ENCODE data around the gene PTPRZ1. TPM values are rescaled to one million over a fixed set of nuclear protein-coding genes. Genes with fewer than 3 reads are reported as not detected.

The PTPRZ1 gene
- total RNA-seq, 5 donors from 2014 or later (not counting 1 experiment from before 2014, with no cell fraction given), result 0.19 to 0.23 TPM; not detected in 3

- no peaks in the 10 kb centered on the region for H3K36me3 Mint-ChIP-seq
- ChIA-PET CTCF (no interaction called here), POLR2A (no interaction called here)
- H3K27ac Mint-ChIP-seq, result no peak overlapping the region
- no peaks in the 10 kb centered on the region for H3K9me3 Mint-ChIP-seq
- no peak overlapping the region for H3K4me3 Mint-ChIP-seq
- no peaks in the 10 kb centered on the region for H3K4me1 ChIP-seq (ENCODE audit: control insufficient read depth in 1 of 2, extremely low read depth in 1 of 2, insufficient read depth in 2 of 2, low read length in 2 of 2)
- no peak overlapping the region for H3K27ac ChIP-seq (ENCODE audit: low read length)
- no peaks in the 10 kb centered on the region for H3K27me3 ChIP-seq (replicated peaks in 1 of 2; ENCODE audit: control insufficient read depth in 2 of 2, extremely low read depth in 1 of 2, insufficient read depth in 2 of 2, low read length in 1 of 2)
- H3K4me3 ChIP-seq (ENCODE audit: control insufficient read depth in 1 of 2, extremely low read depth in 1 of 2, low read length in 1 of 2), result no peak overlapping the region
- WGBS (ENCODE audit: insufficient coverage), result 67% methylated on average over 1 of the region's 7 CpGs
- no peaks in the 10 kb centered on the region for H3K27me3 Mint-ChIP-seq
- DNase-seq, result no peak
- H3K4me1 Mint-ChIP-seq, result no peaks in the 10 kb centered on the region
- ATAC-seq (replicated peaks in 1 of 4), result no peak
- no peaks in the 10 kb centered on the region for H3K9me3 ChIP-seq
- no peaks in the 10 kb centered on the region for H3K36me3 ChIP-seq (ENCODE audit: control insufficient read depth in 2 of 2, extremely low read depth in 1 of 2, insufficient read depth in 1 of 2, low read length in 1 of 2)
These were observed 51.6 kb downstream of the PTPRZ1 start for GRCh38 chr7:121924269-121925186.

- Mint-ChIP-seq H3K36me3 (no peaks in the 10 kb centered on the region), H3K27ac (no peak overlapping the region), H3K4me1 (no peaks in the 10 kb centered on the region), H3K27me3 (no peaks in the 10 kb centered on the region), H3K4me3 (no peak overlapping the region), H3K9me3 (no peaks in the 10 kb centered on the region)
- no peak overlapping the region for H3K4me3 ChIP-seq (ENCODE audit: control insufficient read depth in 1 of 2, extremely low read depth in 1 of 2, low read length in 1 of 2)
- no peak for ATAC-seq (replicated peaks in 1 of 4)
- no CpG with 5 or more reads among the region's 1 CpG for WGBS (ENCODE audit: insufficient coverage)
- DNase-seq, result no peak
- ChIA-PET POLR2A (interaction anchor here in 1 of 2 donors (0.7 kb wide), 1 partner anchor 306 kb away, joined by 4 read pairs; no protein-coding TSS in a partner anchor), CTCF (no interaction called here)
- no peak overlapping the region for H3K27ac ChIP-seq (ENCODE audit: low read length)
- no peaks in the 10 kb centered on the region for H3K9me3 ChIP-seq
- H3K27me3 ChIP-seq (replicated peaks in 1 of 2; ENCODE audit: control insufficient read depth in 2 of 2, extremely low read depth in 1 of 2, insufficient read depth in 2 of 2, low read length in 1 of 2), result no peaks in the 10 kb centered on the region
- no peaks in the 10 kb centered on the region for H3K4me1 ChIP-seq (ENCODE audit: control insufficient read depth in 1 of 2, extremely low read depth in 1 of 2, insufficient read depth in 2 of 2, low read length in 2 of 2)
- no peaks in the 10 kb centered on the region for H3K36me3 ChIP-seq (ENCODE audit: control insufficient read depth in 2 of 2, extremely low read depth in 1 of 2, insufficient read depth in 1 of 2, low read length in 1 of 2)
These were observed 58.4 kb downstream of the PTPRZ1 start for GRCh38 chr7:121931149-121931902.

GRCh38 chr7:121932768-121933167, 59.8 kb downstream of the PTPRZ1 start:
- H3K27ac ChIP-seq (ENCODE audit: low read length), result no peak overlapping the region
- DNase-seq (no peak), ATAC-seq (replicated peaks in 1 of 4) (no peak)
- Mint-ChIP-seq H3K27ac (no peak overlapping the region), H3K4me1 (no peaks in the 10 kb centered on the region), H3K9me3 (no peaks in the 10 kb centered on the region), H3K4me3 (no peak overlapping the region), H3K36me3 (no peaks in the 10 kb centered on the region), H3K27me3 (no peaks in the 10 kb centered on the region)
- no peaks in the 10 kb centered on the region for H3K36me3 ChIP-seq (ENCODE audit: control insufficient read depth in 2 of 2, extremely low read depth in 1 of 2, insufficient read depth in 1 of 2, low read length in 1 of 2)
- POLR2A ChIA-PET, result no interaction called here
- CTCF ChIA-PET, result interaction anchor here in 1 of 2 donors (0.7 kb wide), 1 partner anchor 80 kb away, joined by 9 read pairs; no protein-coding TSS in a partner anchor
- H3K4me1 ChIP-seq (ENCODE audit: control insufficient read depth in 1 of 2, extremely low read depth in 1 of 2, insufficient read depth in 2 of 2, low read length in 2 of 2), result no peaks in the 10 kb centered on the region
- H3K9me3 ChIP-seq, result no peaks in the 10 kb centered on the region
- H3K4me3 ChIP-seq (ENCODE audit: control insufficient read depth in 1 of 2, extremely low read depth in 1 of 2, low read length in 1 of 2), result no peak overlapping the region
- no peaks in the 10 kb centered on the region for H3K27me3 ChIP-seq (replicated peaks in 1 of 2; ENCODE audit: control insufficient read depth in 2 of 2, extremely low read depth in 1 of 2, insufficient read depth in 2 of 2, low read length in 1 of 2)
- WGBS (ENCODE audit: insufficient coverage), result 83% methylated on average over 1 of the region's 1 CpG

GRCh38 chr7:121936951-121937623, 64.1 kb downstream of the PTPRZ1 start:
- 76% methylated on average over 4 of the region's 6 CpGs for WGBS (ENCODE audit: insufficient coverage)
- CTCF ChIA-PET, result no interaction called here
- no peak overlapping the region for H3K4me3 Mint-ChIP-seq

GRCh38 chr7:121938429-121938996, 65.6 kb downstream of the PTPRZ1 start:
- no peaks in the 10 kb centered on the region for H3K9me3 ChIP-seq
- no peaks in the 10 kb centered on the region for H3K27me3 Mint-ChIP-seq
- H3K4me1 ChIP-seq (ENCODE audit: control insufficient read depth in 1 of 2, extremely low read depth in 1 of 2, insufficient read depth in 2 of 2, low read length in 2 of 2), result no peaks in the 10 kb centered on the region
- H3K4me1 Mint-ChIP-seq, result no peaks in the 10 kb centered on the region
- H3K4me3 ChIP-seq (ENCODE audit: control insufficient read depth in 1 of 2, extremely low read depth in 1 of 2, low read length in 1 of 2), result no peak overlapping the region
- ChIA-PET CTCF (interaction anchor here in 1 of 2 donors (0.7 kb wide), 1 partner anchor 74 kb away, joined by 3 read pairs; no protein-coding TSS in a partner anchor), POLR2A (no interaction called here)
- H3K9me3 Mint-ChIP-seq, result no peaks in the 10 kb centered on the region
- no peak overlapping the region for H3K27ac ChIP-seq (ENCODE audit: low read length)
- H3K36me3 ChIP-seq (ENCODE audit: control insufficient read depth in 2 of 2, extremely low read depth in 1 of 2, insufficient read depth in 1 of 2, low read length in 1 of 2), result no peaks in the 10 kb centered on the region
- no peak overlapping the region for H3K27ac Mint-ChIP-seq
- DNase-seq, result no peak
- H3K4me3 Mint-ChIP-seq, result no peak overlapping the region
- no peaks in the 10 kb centered on the region for H3K36me3 Mint-ChIP-seq
- ATAC-seq (replicated peaks in 1 of 4), result no peak
- H3K27me3 ChIP-seq (replicated peaks in 1 of 2; ENCODE audit: control insufficient read depth in 2 of 2, extremely low read depth in 1 of 2, insufficient read depth in 2 of 2, low read length in 1 of 2), result no peaks in the 10 kb centered on the region
- WGBS (ENCODE audit: insufficient coverage), result no CpG with 5 or more reads among the region's 4 CpGs

More at GRCh38 chr7:121936951-121937623, 64.1 kb downstream of the PTPRZ1 start:
- Mint-ChIP-seq H3K9me3 (no peaks in the 10 kb centered on the region), H3K4me1 (no peaks in the 10 kb centered on the region), H3K27me3 (no peaks in the 10 kb centered on the region), H3K36me3 (no peaks in the 10 kb centered on the region), H3K27ac (no peak overlapping the region)
- Histone ChIP-seq H3K4me1 (ENCODE audit: control insufficient read depth in 1 of 2, extremely low read depth in 1 of 2, insufficient read depth in 2 of 2, low read length in 2 of 2) (no peaks in the 10 kb centered on the region), H3K36me3 (ENCODE audit: control insufficient read depth in 2 of 2, extremely low read depth in 1 of 2, insufficient read depth in 1 of 2, low read length in 1 of 2) (no peaks in the 10 kb centered on the region), H3K27me3 (replicated peaks in 1 of 2; ENCODE audit: control insufficient read depth in 2 of 2, extremely low read depth in 1 of 2, insufficient read depth in 2 of 2, low read length in 1 of 2) (no peaks in the 10 kb centered on the region), H3K9me3 (no peaks in the 10 kb centered on the region), H3K27ac (ENCODE audit: low read length) (no peak overlapping the region), H3K4me3 (ENCODE audit: control insufficient read depth in 1 of 2, extremely low read depth in 1 of 2, low read length in 1 of 2) (no peak overlapping the region)
- ATAC-seq (replicated peaks in 1 of 4) (no peak), DNase-seq (no peak)
- POLR2A ChIA-PET, result no interaction called here

- H3K36me3 Mint-ChIP-seq, result no peaks in the 10 kb centered on the region
- no peak overlapping the region for H3K27ac ChIP-seq (ENCODE audit: low read length)
- H3K4me3 ChIP-seq (ENCODE audit: control insufficient read depth in 1 of 2, extremely low read depth in 1 of 2, low read length in 1 of 2), result no peak overlapping the region
- CTCF ChIA-PET, result no interaction called here
- H3K4me3 Mint-ChIP-seq, result no peak overlapping the region
- H3K4me1 ChIP-seq (ENCODE audit: control insufficient read depth in 1 of 2, extremely low read depth in 1 of 2, insufficient read depth in 2 of 2, low read length in 2 of 2), result no peaks in the 10 kb centered on the region
- no peaks in the 10 kb centered on the region for H3K9me3 ChIP-seq
- H3K27ac Mint-ChIP-seq, result no peak overlapping the region
- no peaks in the 10 kb centered on the region for H3K27me3 ChIP-seq (replicated peaks in 1 of 2; ENCODE audit: control insufficient read depth in 2 of 2, extremely low read depth in 1 of 2, insufficient read depth in 2 of 2, low read length in 1 of 2)
- H3K36me3 ChIP-seq (ENCODE audit: control insufficient read depth in 2 of 2, extremely low read depth in 1 of 2, insufficient read depth in 1 of 2, low read length in 1 of 2), result no peaks in the 10 kb centered on the region
- WGBS (ENCODE audit: insufficient coverage), result 74% methylated on average over 3 of the region's 3 CpGs
- no peaks in the 10 kb centered on the region for H3K4me1 Mint-ChIP-seq
- no peaks in the 10 kb centered on the region for H3K9me3 Mint-ChIP-seq
- no peak for ATAC-seq (replicated peaks in 1 of 4)
- POLR2A ChIA-PET, result no interaction called here
- no peaks in the 10 kb centered on the region for H3K27me3 Mint-ChIP-seq
- DNase-seq, result no peak
These were observed 68.0 kb downstream of the PTPRZ1 start for GRCh38 chr7:121940918-121941317.
